Measurements from ENCODE around the gene RTN4. TPM values are rescaled to one million over a fixed set of nuclear protein-coding genes. Genes with fewer than 3 reads are reported as not detected.

Gene RTN4
- total and polyA plus RNA-seq, 8 donors, result 181 to 373 (median 200) TPM

- no peak for ATAC-seq
- Histone ChIP-seq H3K27me3 (no peaks in the 10 kb centered on the region), H3K27ac (no peak overlapping the region), H3K4me1 (peaks cover 0 to under 1% of the 10 kb centered on the region in 2 donors), H3K36me3 (peaks cover 0 to 61% of the 10 kb centered on the region in 2 donors), H3K9me3 (no peaks in the 10 kb centered on the region), H3K4me3 (no peak overlapping the region)
- intact Hi-C loops (cut with DNase I), result no loop called here
- no peak for TF ChIP-seq CTCF (IDR thresholded peaks at IDR 0.05)
- no peak for DNase-seq
These were observed 81.6 kb downstream of the RTN4 start for GRCh38 chr2:54968561-54969218.

GRCh38 chr2:54967759-54968365, 82.4 kb downstream of the RTN4 start:
- no peaks in the 10 kb centered on the region for H3K27me3 ChIP-seq
- TF ChIP-seq CTCF (IDR thresholded peaks at IDR 0.05), result no peak
- no peaks in the 10 kb centered on the region for H3K9me3 ChIP-seq
- ATAC-seq (no peak), DNase-seq (no peak)
- H3K4me3 ChIP-seq, result no peak overlapping the region
- H3K36me3 ChIP-seq, result peaks cover 0 to 55% of the 10 kb centered on the region in 2 donors
- intact Hi-C loops (cut with DNase I), result no loop called here
- peaks cover 0 to 3% of the 10 kb centered on the region in 2 donors for H3K4me1 ChIP-seq
- no peak overlapping the region for H3K27ac ChIP-seq

GRCh38 chr2:54967269-54967668, 83.0 kb downstream of the RTN4 start:
- DNase-seq (no peak), ATAC-seq (no peak)
- no peak overlapping the region for H3K4me3 ChIP-seq
- peaks cover 0 to 3% of the 10 kb centered on the region in 2 donors for H3K4me1 ChIP-seq
- no peak for TF ChIP-seq CTCF (IDR thresholded peaks at IDR 0.05)
- H3K36me3 ChIP-seq, result peaks cover 0 to 49% of the 10 kb centered on the region in 2 donors
- H3K27ac ChIP-seq, result no peak overlapping the region
- H3K27me3 ChIP-seq, result no peaks in the 10 kb centered on the region
- no peaks in the 10 kb centered on the region for H3K9me3 ChIP-seq
- intact Hi-C loops (cut with DNase I), result no loop called here

GRCh38 chr2:54966837-54967236, 83.4 kb downstream of the RTN4 start:
- peaks cover 0 to 3% of the 10 kb centered on the region in 2 donors for H3K4me1 ChIP-seq
- ATAC-seq (no peak), DNase-seq (no peak)
- H3K4me3 ChIP-seq, result no peak overlapping the region
- no peaks in the 10 kb centered on the region for H3K9me3 ChIP-seq
- no peak for TF ChIP-seq CTCF (IDR thresholded peaks at IDR 0.05)
- H3K27ac ChIP-seq, result no peak overlapping the region
- intact Hi-C loops (cut with DNase I), result no loop called here
- H3K36me3 ChIP-seq, result peaks cover 0 to 47% of the 10 kb centered on the region in 2 donors
- no peaks in the 10 kb centered on the region for H3K27me3 ChIP-seq

- no peak overlapping the region for H3K4me3 ChIP-seq
- TF ChIP-seq CTCF (IDR thresholded peaks at IDR 0.05), result no peak
- no peak overlapping the region for H3K27ac ChIP-seq
- no peak for ATAC-seq
- no peaks in the 10 kb centered on the region for H3K27me3 ChIP-seq
- H3K36me3 ChIP-seq, result peaks cover 0 to 43% of the 10 kb centered on the region in 2 donors
- intact Hi-C loops (cut with DNase I), result no loop called here
- H3K4me1 ChIP-seq, result peaks cover 0 to 3% of the 10 kb centered on the region in 2 donors
- no peak for DNase-seq
- H3K9me3 ChIP-seq, result no peaks in the 10 kb centered on the region
These were observed 84.0 kb downstream of the RTN4 start for GRCh38 chr2:54966165-54966832.

Data from left lung (tissue), 10 donors.